ENCODE measurements around the gene MED31.
A peak's percentile ranks its signal among the peaks of the same experiment; 100 is the strongest.

Gene MED31

GRCh38 chr17:6683081-6683684 is 31.8 kb upstream of the MED31 start:
- ATAC-seq, result no peak
- Mint-ChIP-seq H3K4me1 (peaks cover 9% of the 10 kb centered on the region), H3K9me3 (no peaks in the 10 kb centered on the region), H3K36me3 (no peaks in the 10 kb centered on the region), H3K27ac (no peak overlapping the region), H3K27me3 (peaks cover 53% of the 10 kb centered on the region), H3K4me3 (no peak overlapping the region)

- peaks cover 18% of the 10 kb centered on the region for H3K4me1 Mint-ChIP-seq
- no peaks in the 10 kb centered on the region for H3K9me3 Mint-ChIP-seq
- H3K4me3 Mint-ChIP-seq, result no peak overlapping the region
- no peaks in the 10 kb centered on the region for H3K36me3 Mint-ChIP-seq
- no peak overlapping the region for H3K27ac Mint-ChIP-seq
- ATAC-seq, result no peak
- H3K27me3 Mint-ChIP-seq, result peaks cover 58% of the 10 kb centered on the region
Observed at GRCh38 chr17:6682339-6682738, 30.9 kb upstream of the MED31 start.

- Mint-ChIP-seq H3K27me3 (peaks cover 58% of the 10 kb centered on the region), H3K36me3 (no peaks in the 10 kb centered on the region), H3K9me3 (no peaks in the 10 kb centered on the region)
Observed at GRCh38 chr17:6681671-6682070, 30.3 kb upstream of the MED31 start.

GRCh38 chr17:6681176-6681575 is 29.8 kb upstream of the MED31 start:
- ATAC-seq, result no peak
- H3K9me3 Mint-ChIP-seq, result no peaks in the 10 kb centered on the region
- H3K36me3 Mint-ChIP-seq, result no peaks in the 10 kb centered on the region
- no peak overlapping the region for H3K4me3 Mint-ChIP-seq
- H3K4me1 Mint-ChIP-seq, result peaks cover 21% of the 10 kb centered on the region
- peaks cover 55% of the 10 kb centered on the region for H3K27me3 Mint-ChIP-seq
- no peak overlapping the region for H3K27ac Mint-ChIP-seq

More at GRCh38 chr17:6681671-6682070, 30.3 kb upstream of the MED31 start:
- no peak for ATAC-seq
- H3K4me1 Mint-ChIP-seq, result peaks cover 21% of the 10 kb centered on the region
- no peak overlapping the region for H3K27ac Mint-ChIP-seq
- no peak overlapping the region for H3K4me3 Mint-ChIP-seq

- peaks cover 5% of the 10 kb centered on the region for H3K36me3 Mint-ChIP-seq
- H3K27me3 Mint-ChIP-seq, result peaks cover 41% of the 10 kb centered on the region
- no peak overlapping the region for H3K27ac Mint-ChIP-seq
- no peak for ATAC-seq
- peaks cover 21% of the 10 kb centered on the region for H3K4me1 Mint-ChIP-seq
- no peak overlapping the region for H3K4me3 Mint-ChIP-seq
- no peaks in the 10 kb centered on the region for H3K9me3 Mint-ChIP-seq
Observed at GRCh38 chr17:6679241-6679640, 27.8 kb upstream of the MED31 start.

GRCh38 chr17:6677946-6678345 is 26.5 kb upstream of the MED31 start:
- Mint-ChIP-seq H3K36me3 (peaks cover 5% of the 10 kb centered on the region), H3K27ac (peak overlapping the region; percentile 25), H3K27me3 (peaks cover 41% of the 10 kb centered on the region), H3K4me3 (no peak overlapping the region), H3K4me1 (peaks cover 21% of the 10 kb centered on the region), H3K9me3 (no peaks in the 10 kb centered on the region)
- no peak for ATAC-seq

GRCh38 chr17:6677158-6677831 is 25.9 kb upstream of the MED31 start:
- ATAC-seq, result peak; percentile 36
- Mint-ChIP-seq H3K36me3 (peaks cover 5% of the 10 kb centered on the region), H3K4me3 (no peak overlapping the region), H3K4me1 (peaks cover 21% of the 10 kb centered on the region), H3K27me3 (peaks cover 37% of the 10 kb centered on the region), H3K27ac (peak overlapping the region; percentile 25), H3K9me3 (no peaks in the 10 kb centered on the region)

- no peak overlapping the region for H3K27ac Mint-ChIP-seq
Observed at GRCh38 chr17:6676802-6677157, 25.4 kb upstream of the MED31 start.

GRCh38 chr17:6675201-6675825 is 23.9 kb upstream of the MED31 start:
- Mint-ChIP-seq H3K27ac (no peak overlapping the region), H3K36me3 (peaks cover 11% of the 10 kb centered on the region), H3K4me3 (no peak overlapping the region), H3K4me1 (peaks cover 16% of the 10 kb centered on the region), H3K27me3 (peaks cover 17% of the 10 kb centered on the region), H3K9me3 (no peaks in the 10 kb centered on the region)
- ATAC-seq, result no peak

More at GRCh38 chr17:6676802-6677157, 25.4 kb upstream of the MED31 start:
- peaks cover 21% of the 10 kb centered on the region for H3K4me1 Mint-ChIP-seq
- no peak for ATAC-seq
- H3K9me3 Mint-ChIP-seq, result no peaks in the 10 kb centered on the region
- H3K4me3 Mint-ChIP-seq, result no peak overlapping the region
- H3K27me3 Mint-ChIP-seq, result peaks cover 32% of the 10 kb centered on the region
- peaks cover 5% of the 10 kb centered on the region for H3K36me3 Mint-ChIP-seq

GRCh38 chr17:6674586-6674985 is 23.2 kb upstream of the MED31 start:
- H3K27ac Mint-ChIP-seq, result no peak overlapping the region
- H3K4me3 Mint-ChIP-seq, result no peak overlapping the region
- H3K9me3 Mint-ChIP-seq, result no peaks in the 10 kb centered on the region
- H3K27me3 Mint-ChIP-seq, result peaks cover 16% of the 10 kb centered on the region
- H3K4me1 Mint-ChIP-seq, result peaks cover 16% of the 10 kb centered on the region
- peaks cover 11% of the 10 kb centered on the region for H3K36me3 Mint-ChIP-seq
- ATAC-seq, result no peak

GRCh38 chr17:6671431-6671830 is 20.0 kb upstream of the MED31 start:
- peaks cover 17% of the 10 kb centered on the region for H3K36me3 Mint-ChIP-seq
- no peaks in the 10 kb centered on the region for H3K27me3 Mint-ChIP-seq
- no peak for ATAC-seq
- no peak overlapping the region for H3K4me3 Mint-ChIP-seq
- H3K27ac Mint-ChIP-seq, result no peak overlapping the region
- peaks cover 11% of the 10 kb centered on the region for H3K4me1 Mint-ChIP-seq
- no peaks in the 10 kb centered on the region for H3K9me3 Mint-ChIP-seq

GRCh38 chr17:6670999-6671398 is 19.6 kb upstream of the MED31 start:
- no peaks in the 10 kb centered on the region for H3K9me3 Mint-ChIP-seq
- ATAC-seq, result no peak

GRCh38 chr17:6670571-6670970 is 19.2 kb upstream of the MED31 start:
- H3K27ac Mint-ChIP-seq, result no peak overlapping the region
- ATAC-seq, result no peak
- no peaks in the 10 kb centered on the region for H3K27me3 Mint-ChIP-seq
- peaks cover 11% of the 10 kb centered on the region for H3K4me1 Mint-ChIP-seq
- no peaks in the 10 kb centered on the region for H3K9me3 Mint-ChIP-seq
- no peak overlapping the region for H3K4me3 Mint-ChIP-seq
- H3K36me3 Mint-ChIP-seq, result peaks cover 17% of the 10 kb centered on the region

More at GRCh38 chr17:6670999-6671398, 19.6 kb upstream of the MED31 start:
- Mint-ChIP-seq H3K27me3 (no peaks in the 10 kb centered on the region), H3K27ac (no peak overlapping the region), H3K4me3 (no peak overlapping the region), H3K36me3 (peaks cover 17% of the 10 kb centered on the region), H3K4me1 (peaks cover 11% of the 10 kb centered on the region)

- no peak overlapping the region for H3K27ac Mint-ChIP-seq
- no peak for ATAC-seq
Observed at GRCh38 chr17:6669479-6670212, 18.2 kb upstream of the MED31 start.

GRCh38 chr17:6668727-6669425 is 17.5 kb upstream of the MED31 start:
- H3K36me3 Mint-ChIP-seq, result peaks cover 12% of the 10 kb centered on the region
- ATAC-seq, result no peak
- H3K4me3 Mint-ChIP-seq, result no peak overlapping the region
- no peak overlapping the region for H3K27ac Mint-ChIP-seq
- no peaks in the 10 kb centered on the region for H3K27me3 Mint-ChIP-seq
- H3K4me1 Mint-ChIP-seq, result peaks cover 11% of the 10 kb centered on the region
- no peaks in the 10 kb centered on the region for H3K9me3 Mint-ChIP-seq

More at GRCh38 chr17:6669479-6670212, 18.2 kb upstream of the MED31 start:
- no peak overlapping the region for H3K4me3 Mint-ChIP-seq
- H3K9me3 Mint-ChIP-seq, result no peaks in the 10 kb centered on the region
- H3K27me3 Mint-ChIP-seq, result no peaks in the 10 kb centered on the region
- peaks cover 12% of the 10 kb centered on the region for H3K36me3 Mint-ChIP-seq
- H3K4me1 Mint-ChIP-seq, result peaks cover 11% of the 10 kb centered on the region
